Upper lobe of left lung (tissue), 4 donors: Measurements from ENCODE around the gene TTC12.

Source experiments
- CTCF ChIP-seq, 6 experiments: fragments of 450-650 bp in 4 of 6; fragments of 200-600 bp in 2 of 6; sonication (generic) in 2 of 6; IDR thresholded peaks; one replicate each; pipeline ENCODE4 v1.5.1; 2016 to 2019; ENCODE audit warnings: antibody characterized with exemption in 6 of 6
- EP300 ChIP-seq, 4 donors: sonication (generic); formaldehyde crosslinking; IDR thresholded peaks; one replicate each; pipeline ENCODE4 v1.5.1; 2017; ENCODE audit warnings: antibody characterized with exemption in 4 of 4, control low read depth in 2 of 4
- POLR2A ChIP-seq, 4 donors: fragments of 450-650 bp; IDR thresholded peaks; one replicate each; pipeline ENCODE4 v1.5.1; 2016 to 2017; ENCODE audit warnings: antibody characterized with exemption in 4 of 4, mild to moderate bottlenecking in 2 of 4
- POLR2AphosphoS5 ChIP-seq, 2 donors: sonication (generic); formaldehyde crosslinking; IDR thresholded peaks; one replicate each; pipeline ENCODE4 v1.5.1; 2017; ENCODE audit warnings: antibody characterized with exemption in 2 of 2

DNA sequence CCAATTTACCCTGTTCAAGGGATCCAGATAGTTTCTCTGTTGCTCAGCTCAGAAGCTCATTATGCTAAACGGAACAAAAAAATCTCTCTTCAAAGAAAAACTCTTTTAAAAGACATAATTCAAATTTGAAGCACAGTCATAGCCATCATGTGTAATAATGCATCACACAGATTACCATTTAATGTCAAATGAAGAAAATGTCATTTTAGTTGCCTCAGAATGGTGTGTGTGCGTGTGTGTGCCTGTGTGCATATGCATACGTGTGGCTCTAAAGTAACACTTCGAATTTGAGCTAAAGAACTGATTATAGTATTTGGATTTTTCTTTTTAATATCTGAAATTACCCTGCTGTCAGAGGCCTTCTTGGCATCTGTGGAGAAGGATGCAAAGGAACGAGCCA, 9.9 kb downstream of the TTC12 start:
- no peak for TF ChIP-seq CTCF (IDR thresholded peaks at IDR 0.05)
- no peak for TF ChIP-seq EP300 (IDR thresholded peaks at IDR 0.05)
- no peak for TF ChIP-seq POLR2AphosphoS5 (IDR thresholded peaks at IDR 0.05)
- no peak for TF ChIP-seq POLR2A (IDR thresholded peaks at IDR 0.05)
